Left lobe of liver (tissue), 2 donors: ENCODE measurements around the gene ARHGAP15. TPM values are rescaled to one million over a fixed set of nuclear protein-coding genes. Genes with fewer than 3 reads are reported as not detected.

Experiments
- ATAC-seq: fragments of 200-7000 bp; cut with Tn5 transposase; one replicate; pipeline ENCODE4 v1.9.1; 2020; ENCODE audit warnings: mild to moderate bottlenecking, moderate library complexity
- DNase-seq: peaks from one replicate; pipeline ENCODE4 v3.0.0-alpha.2; 2020; ENCODE audit warnings: low spot score
- total RNA-seq: library from RNA; stranded (reverse); gene quantifications from one replicate; pipeline ENCODE4 v1.2.1, GENCODE V29; 2021
- donor health status: DM: no; HTN: no; CAD: no; lungs with moderate emphysema.
- donor health status: DM: no; HTN: yes; CAD: no.

ARHGAP15 gene
- total RNA-seq, 1 donor from 2014 or later: 2.3 TPM

- ATAC-seq: no peak
- no peak for DNase-seq
Observed at GRCh38 chr2:143704451-143705106, 575.4 kb downstream of the ARHGAP15 start.

- no peak for DNase-seq
- no peak for ATAC-seq
Observed at GRCh38 chr2:143705108-143705707, 576.0 kb downstream of the ARHGAP15 start.

DNA sequence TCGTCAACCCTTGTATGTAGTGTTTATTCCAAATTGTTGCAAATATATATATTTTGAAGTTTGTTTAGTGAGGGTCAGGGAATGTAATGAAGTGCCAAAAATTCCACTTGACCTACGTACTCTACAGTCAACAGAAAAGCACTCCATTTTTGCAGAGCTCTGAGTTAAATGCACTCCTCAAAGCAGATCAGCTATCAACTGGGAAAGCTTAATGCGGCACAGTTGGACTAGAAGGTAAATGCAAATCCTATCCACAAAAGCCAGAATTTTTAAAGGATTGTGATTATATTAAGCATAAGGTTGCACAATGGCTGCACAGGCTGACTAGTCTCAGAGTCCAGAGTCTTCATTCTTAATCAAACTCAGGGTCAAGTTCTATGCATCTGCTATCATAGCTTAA is 577.1 kb downstream of the ARHGAP15 start:
- ATAC-seq (no peak), DNase-seq (no peak)

DNA sequence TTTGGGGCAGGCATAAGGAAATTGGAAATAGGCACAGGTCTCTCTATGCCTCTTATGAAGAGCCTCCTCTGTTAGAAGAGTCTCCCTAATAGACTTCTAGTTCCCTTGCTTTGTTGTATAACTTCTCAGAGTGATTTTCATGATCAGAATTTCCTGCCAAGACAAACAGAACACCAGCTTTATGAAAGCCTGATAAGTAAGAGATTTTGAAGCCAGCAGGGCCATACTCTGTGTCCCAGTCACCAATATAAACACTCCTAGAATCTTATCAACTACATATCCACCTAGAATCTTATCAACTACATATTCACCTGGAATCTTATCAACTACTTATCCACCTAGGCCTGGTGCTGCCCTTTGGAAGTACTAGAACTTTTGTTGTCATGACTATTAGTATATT is 579.5 kb downstream of the ARHGAP15 start:
- ATAC-seq: no peak

GRCh38 chr2:143710196-143710595 is 581.0 kb downstream of the ARHGAP15 start:
- ATAC-seq (no peak), DNase-seq (no peak)

More for the DNA sequence above, 579.5 kb downstream of the ARHGAP15 start:
- no peak for DNase-seq

DNA sequence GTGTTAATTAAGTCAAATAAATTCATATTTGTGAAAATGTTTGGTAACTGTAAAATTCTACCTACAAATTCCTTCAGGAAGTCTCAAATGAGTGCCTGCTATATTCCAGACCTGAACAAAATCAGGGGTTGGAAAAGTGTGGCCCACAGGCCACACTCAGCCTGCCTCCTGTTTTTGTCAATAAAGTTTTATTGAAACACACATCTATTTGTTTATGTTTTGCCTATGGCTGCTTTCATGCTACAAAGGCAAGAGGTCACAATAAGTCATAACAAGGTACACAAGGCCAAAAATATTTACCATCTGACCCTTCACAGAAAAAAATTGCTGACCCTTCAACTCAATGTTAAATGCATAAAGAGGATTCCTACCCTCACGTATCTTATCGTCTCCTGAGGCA is 581.7 kb downstream of the ARHGAP15 start:
- ATAC-seq (no peak), DNase-seq (no peak)

GRCh38 chr2:143716522-143716921 is 587.3 kb downstream of the ARHGAP15 start:
- ATAC-seq (no peak), DNase-seq (no peak)

DNA sequence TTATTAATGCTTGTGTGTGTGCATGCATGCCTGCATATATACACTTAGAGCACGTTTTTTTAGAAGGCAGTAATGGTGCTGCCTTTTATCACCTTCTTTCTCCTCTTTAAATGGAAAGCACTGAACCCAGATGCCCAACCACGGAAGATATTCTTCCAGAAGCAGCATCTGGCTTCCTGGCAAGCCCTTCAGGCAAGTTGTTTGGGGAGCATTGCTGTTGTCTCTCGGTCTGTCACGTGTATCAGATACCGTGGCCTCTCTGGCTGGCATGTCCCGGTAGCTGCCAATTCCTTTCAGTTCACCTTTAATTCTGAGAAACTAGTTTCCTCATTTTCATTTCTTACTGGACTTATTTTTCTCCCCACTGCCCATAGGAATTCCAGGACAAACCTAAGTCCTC is 587.8 kb downstream of the ARHGAP15 start:
- no peak for DNase-seq
- no peak for ATAC-seq

GRCh38 chr2:143717536-143718168 is 588.4 kb downstream of the ARHGAP15 start:
- no peak for ATAC-seq
- DNase-seq: no peak

GRCh38 chr2:143718745-143719144 is 589.5 kb downstream of the ARHGAP15 start:
- ATAC-seq: no peak
- DNase-seq: no peak

GRCh38 chr2:143719406-143719805 is 590.2 kb downstream of the ARHGAP15 start:
- ATAC-seq: no peak

DNA sequence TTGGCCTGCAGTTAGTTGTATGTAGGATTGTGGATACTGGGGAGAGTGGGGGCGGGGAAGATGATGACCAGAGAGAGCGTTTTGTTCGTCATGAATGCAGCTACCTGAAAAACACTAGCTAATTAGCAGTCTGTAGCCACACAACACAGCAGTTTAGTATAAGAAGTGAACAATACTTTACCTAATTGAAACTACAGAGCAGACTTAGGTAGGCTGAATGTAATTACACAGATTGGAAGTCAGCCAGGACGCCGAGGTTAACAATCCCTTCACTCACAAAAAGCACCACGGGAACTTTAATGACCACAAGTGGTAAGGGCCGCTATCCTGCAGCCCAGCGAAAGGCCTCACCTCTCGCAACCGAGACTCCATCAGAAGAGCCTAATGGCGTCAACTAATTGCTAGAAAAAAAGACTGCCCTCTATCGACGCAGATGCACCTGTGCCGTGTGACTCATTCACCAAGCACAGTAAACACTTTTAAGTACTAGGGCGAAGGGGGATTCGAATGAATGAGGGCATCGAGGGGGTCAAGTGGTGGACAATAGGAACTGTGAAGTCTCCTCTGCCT is 591.0 kb downstream of the ARHGAP15 start:
- DNase-seq: no peak
- no peak for ATAC-seq

More at GRCh38 chr2:143719406-143719805, 590.2 kb downstream of the ARHGAP15 start:
- DNase-seq: no peak

DNA sequence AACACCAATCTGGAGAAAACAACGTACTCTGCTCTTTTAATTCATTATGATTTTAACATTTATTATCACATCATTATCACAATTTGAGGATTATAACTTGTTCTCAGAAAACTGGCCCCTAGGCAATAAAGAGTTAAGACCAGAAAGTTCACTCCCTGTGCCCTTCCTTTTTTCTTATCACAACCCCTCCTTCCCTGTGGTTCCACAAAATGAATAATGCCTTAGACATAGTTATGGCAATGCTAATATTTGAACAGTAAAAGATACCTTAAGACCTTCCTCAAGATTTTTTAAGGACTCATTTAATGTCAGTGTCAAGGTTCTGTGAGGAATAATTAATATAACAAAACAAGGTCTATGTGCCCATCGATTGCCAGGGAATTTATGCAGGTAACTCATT is 596.2 kb downstream of the ARHGAP15 start:
- DNase-seq (no peak), ATAC-seq (no peak)

- ATAC-seq: no peak
- no peak for DNase-seq
Observed at GRCh38 chr2:143726151-143726845, 597.1 kb downstream of the ARHGAP15 start.

DNA sequence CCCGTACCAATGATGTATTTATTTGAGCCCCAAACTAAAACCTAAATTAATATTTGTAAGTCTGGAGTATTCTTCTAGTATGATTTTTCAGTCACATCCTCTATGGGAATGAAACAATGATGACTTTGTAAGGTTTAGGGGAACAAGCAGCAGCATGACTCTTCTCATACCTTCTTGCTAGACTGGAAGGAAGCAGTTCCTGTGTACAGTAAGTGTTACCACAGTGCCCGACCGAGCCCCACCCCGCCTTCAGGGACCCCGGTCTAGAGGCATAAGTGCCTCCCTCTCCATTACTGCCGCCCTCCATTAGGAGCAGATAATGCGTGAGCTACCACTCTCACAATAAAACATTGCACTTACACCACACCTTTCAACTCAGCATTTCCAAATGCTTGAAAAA is 599.3 kb downstream of the ARHGAP15 start:
- DNase-seq: no peak
- ATAC-seq: no peak

DNA sequence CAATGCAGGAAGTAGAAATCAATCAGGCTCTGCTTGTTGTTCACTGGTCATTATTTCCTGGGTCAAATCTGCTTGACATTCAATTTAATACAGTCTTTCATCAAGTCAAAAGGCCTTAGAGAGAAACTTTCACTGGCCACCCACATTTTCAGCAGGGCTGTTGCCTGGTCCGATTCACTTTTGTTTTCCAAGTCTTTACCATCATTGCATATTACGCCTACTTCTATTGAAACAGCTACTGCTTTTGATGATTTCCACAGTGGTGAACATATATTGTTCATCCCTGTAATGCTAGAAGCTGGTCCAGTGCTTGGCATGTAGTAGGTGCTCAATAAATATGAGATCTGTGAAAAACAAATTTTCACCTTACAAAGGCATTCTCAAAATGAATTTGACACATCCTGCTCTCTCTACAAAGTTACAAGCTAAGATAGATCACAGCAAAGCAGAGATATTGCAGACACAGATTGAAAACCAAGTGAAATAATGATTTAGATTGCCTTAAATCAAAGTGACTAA is 600.1 kb downstream of the ARHGAP15 start:
- ATAC-seq: no peak

DNA sequence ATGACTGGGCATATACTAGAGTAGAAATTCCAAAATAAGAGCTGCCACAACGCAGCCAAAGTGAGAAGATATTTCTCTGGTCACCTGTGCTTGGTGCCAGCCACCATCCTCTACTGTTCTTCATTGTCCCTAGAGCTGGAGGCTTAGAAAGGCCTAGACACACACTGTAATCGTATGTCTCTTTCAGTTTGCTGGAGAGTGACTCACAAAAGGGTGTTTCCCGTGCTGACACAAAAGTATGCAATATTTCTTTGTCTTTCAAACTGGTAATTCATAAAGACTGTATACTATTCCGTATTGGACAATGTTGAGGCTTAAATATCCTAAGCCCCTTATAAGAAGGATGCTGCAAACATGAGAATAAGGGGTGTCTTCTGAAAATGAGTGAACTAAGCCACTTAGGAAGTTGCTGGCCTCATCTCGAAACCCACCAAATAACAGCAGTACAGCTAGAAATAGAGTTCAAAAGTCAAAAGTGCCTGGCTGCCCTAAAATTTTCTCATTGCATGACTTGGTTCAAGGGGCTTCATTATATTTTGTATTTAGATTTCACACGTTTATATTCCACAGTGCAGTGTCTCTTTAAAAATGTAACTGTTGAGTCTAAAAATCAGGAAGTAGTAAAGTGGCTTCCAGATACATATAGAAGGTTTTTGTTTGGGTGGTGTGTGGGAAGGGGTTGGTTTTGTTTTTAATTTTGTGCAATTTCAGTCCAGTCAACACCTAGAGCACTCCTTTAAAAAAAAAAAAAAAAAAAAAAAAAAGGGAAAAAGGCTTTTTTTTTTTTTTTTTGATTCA is 601.1 kb downstream of the ARHGAP15 start:
- DNase-seq (no peak), ATAC-seq (no peak)

More for the DNA sequence above, 600.1 kb downstream of the ARHGAP15 start:
- no peak for DNase-seq

- DNase-seq (no peak), ATAC-seq (no peak)
Observed at GRCh38 chr2:143730953-143731260, 601.7 kb downstream of the ARHGAP15 start.

- ATAC-seq: no peak
- no peak for DNase-seq
Observed at GRCh38 chr2:143732076-143732475, 602.9 kb downstream of the ARHGAP15 start.

DNA sequence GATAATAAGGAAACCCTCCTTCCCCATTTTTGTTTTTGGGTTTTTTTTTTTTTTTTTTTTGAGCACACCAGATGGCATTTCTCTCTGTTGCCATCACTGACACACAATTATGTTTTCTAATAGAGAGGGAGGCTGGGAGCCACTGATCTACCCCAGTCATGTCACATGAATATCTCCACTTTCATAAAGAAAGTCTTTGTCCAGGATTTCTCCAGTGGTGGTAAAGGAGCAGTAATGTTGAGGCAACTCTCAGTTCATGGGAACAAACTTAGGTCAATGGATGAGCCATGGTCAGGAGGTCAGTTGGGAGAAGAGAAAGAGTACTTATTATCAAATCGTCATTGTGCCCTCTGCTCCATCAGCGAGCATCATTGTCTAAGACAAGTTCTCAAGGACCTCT is 603.7 kb downstream of the ARHGAP15 start:
- ATAC-seq: no peak
- no peak for DNase-seq
